Measurements from ENCODE around the gene SSBP3.

SSBP3 gene

GRCh38 chr1:54375712-54376429 lies 30.3 kb downstream of the SSBP3 start:
- Histone ChIP-seq H3K27me3 (no peaks in the 10 kb centered on the region), H3K4me2 (peak overlapping the region in 5 of 11 experiments; percentile 6 to 42 (median 24); a peak in 7 of 22 replicates), H3K27ac (no peak overlapping the region), H4K20me1 (peaks cover 32 to 97% (median 52%) of the 10 kb centered on the region in 11 experiments; a peak in 18 of 22 replicates), H3K9ac (no peak overlapping the region), H3K9me3 (replicated peaks in 1 of 11) (no peaks in the 10 kb centered on the region), H3K36me3 (peaks cover 10 to 54% (median 24%) of the 10 kb centered on the region in 11 experiments; a peak in 20 of 22 replicates), H3K4me1 (peaks cover 42 to 83% (median 67%) of the 10 kb centered on the region in 10 experiments), H3K4me3 (no peak overlapping the region)
- TF ChIP-seq Cebpa-rat (IDR thresholded peaks at IDR 0.05): no peak

GRCh38 chr1:54375298-54375697 lies 30.9 kb downstream of the SSBP3 start:
- H3K36me3 ChIP-seq: peaks cover 10 to 54% (median 23%) of the 10 kb centered on the region in 11 experiments; a peak in 19 of 22 replicates
- no peak overlapping the region for H3K9ac ChIP-seq
- peaks cover 42 to 80% (median 66%) of the 10 kb centered on the region in 10 experiments for H3K4me1 ChIP-seq

DNA sequence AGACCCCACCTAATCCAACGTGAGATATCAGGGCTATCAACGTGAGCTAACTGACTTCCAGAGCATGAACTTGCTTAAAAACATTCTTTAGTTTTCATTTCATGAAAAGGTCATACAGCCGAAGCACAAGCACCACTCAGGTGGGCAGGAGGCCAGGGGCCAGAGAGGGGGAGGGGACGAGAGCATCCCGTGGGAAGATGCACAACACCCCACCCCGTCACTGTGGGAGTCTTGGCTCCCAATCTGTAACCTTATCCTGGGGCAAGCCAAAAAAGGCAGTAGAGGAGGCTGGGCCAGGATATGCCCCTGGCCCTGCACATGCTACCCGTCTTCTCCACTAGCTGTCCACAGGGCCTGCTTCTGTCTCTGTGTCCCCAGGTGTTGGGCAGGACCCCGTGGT lies 31.4 kb downstream of the SSBP3 start:
- no peak for TF ChIP-seq Cebpa-rat (IDR thresholded peaks at IDR 0.05)
- H3K9me3 ChIP-seq (replicated peaks in 1 of 11): no peaks in the 10 kb centered on the region
- peak overlapping the region in 1 of 11 experiments; percentile 70; a peak in 2 of 22 replicates for H3K4me2 ChIP-seq
- no peak overlapping the region for H3K27ac ChIP-seq
- H3K9ac ChIP-seq: no peak overlapping the region
- peaks cover 42 to 74% (median 61%) of the 10 kb centered on the region in 10 experiments for H3K4me1 ChIP-seq
- peaks cover 32 to 100% (median 59%) of the 10 kb centered on the region in 11 experiments; a peak in 18 of 22 replicates for H4K20me1 ChIP-seq
- H3K4me3 ChIP-seq: no peak overlapping the region
- H3K36me3 ChIP-seq: peaks cover 9 to 54% (median 23%) of the 10 kb centered on the region in 11 experiments
- H3K27me3 ChIP-seq: no peaks in the 10 kb centered on the region

More at GRCh38 chr1:54375298-54375697, 30.9 kb downstream of the SSBP3 start:
- H3K27ac ChIP-seq: no peak overlapping the region
- H3K4me2 ChIP-seq: no peak overlapping the region; a peak in 1 of 22 replicates
- no peak overlapping the region for H3K4me3 ChIP-seq
- H3K9me3 ChIP-seq (replicated peaks in 1 of 11): no peaks in the 10 kb centered on the region
- no peaks in the 10 kb centered on the region for H3K27me3 ChIP-seq
- TF ChIP-seq Cebpa-rat (IDR thresholded peaks at IDR 0.05): no peak
- peaks cover 32 to 100% (median 58%) of the 10 kb centered on the region in 11 experiments; a peak in 18 of 22 replicates for H4K20me1 ChIP-seq

DNA sequence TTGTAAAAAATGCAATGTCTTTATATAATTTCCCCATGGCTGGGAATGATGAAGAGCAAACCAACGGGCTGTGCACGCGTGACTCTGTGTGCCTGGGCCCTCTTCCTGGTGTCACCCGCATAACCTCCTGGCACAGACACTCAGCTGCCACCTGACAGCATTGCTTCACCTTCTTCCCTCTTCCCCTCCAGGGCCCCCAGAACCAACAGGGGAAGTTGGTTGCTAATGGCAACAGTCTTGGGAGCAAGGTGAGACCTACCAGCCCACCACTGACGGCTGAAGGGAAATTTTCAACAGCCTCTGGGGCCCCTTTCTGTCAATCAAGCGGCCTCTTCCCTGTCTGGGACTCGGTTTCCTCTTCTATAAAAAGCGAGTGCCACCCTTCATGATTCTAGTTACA lies 33.2 kb downstream of the SSBP3 start:
- Histone ChIP-seq H3K9me3 (replicated peaks in 1 of 11) (no peaks in the 10 kb centered on the region), H3K9ac (peak overlapping the region in 1 of 11 experiments; percentile 52; a peak in 2 of 22 replicates), H3K36me3 (peaks cover 12 to 59% (median 26%) of the 10 kb centered on the region in 11 experiments), H3K4me2 (peak overlapping the region; percentile 36 to 71 (median 59)), H4K20me1 (peaks cover 32 to 97% (median 69%) of the 10 kb centered on the region in 11 experiments; a peak in 18 of 22 replicates), H3K27me3 (no peaks in the 10 kb centered on the region), H3K4me3 (no peak overlapping the region), H3K27ac (peak overlapping the region in 3 of 11 experiments; percentile 5 to 50 (median 6); a peak in 2 of 22 replicates), H3K4me1 (peaks cover 30 to 57% (median 43%) of the 10 kb centered on the region in 10 experiments)
- no peak for TF ChIP-seq Cebpa-rat (IDR thresholded peaks at IDR 0.05)

- peaks cover 32 to 97% (median 67%) of the 10 kb centered on the region in 11 experiments; a peak in 18 of 22 replicates for H4K20me1 ChIP-seq
- peak overlapping the region in 1 of 11 experiments; percentile 21; a peak in 1 of 22 replicates for H3K27ac ChIP-seq
- no peak overlapping the region for H3K4me2 ChIP-seq
- H3K36me3 ChIP-seq: peaks cover 17 to 66% (median 33%) of the 10 kb centered on the region in 11 experiments
- no peak overlapping the region for H3K9ac ChIP-seq
- peaks cover 21 to 46% (median 33%) of the 10 kb centered on the region in 10 experiments for H3K4me1 ChIP-seq
- no peaks in the 10 kb centered on the region for H3K27me3 ChIP-seq
- no peaks in the 10 kb centered on the region for H3K9me3 ChIP-seq (replicated peaks in 1 of 11)
- no peak for TF ChIP-seq Cebpa-rat (IDR thresholded peaks at IDR 0.05)
- H3K4me3 ChIP-seq: no peak overlapping the region
Observed at GRCh38 chr1:54371942-54372275, 34.3 kb downstream of the SSBP3 start.

DNA sequence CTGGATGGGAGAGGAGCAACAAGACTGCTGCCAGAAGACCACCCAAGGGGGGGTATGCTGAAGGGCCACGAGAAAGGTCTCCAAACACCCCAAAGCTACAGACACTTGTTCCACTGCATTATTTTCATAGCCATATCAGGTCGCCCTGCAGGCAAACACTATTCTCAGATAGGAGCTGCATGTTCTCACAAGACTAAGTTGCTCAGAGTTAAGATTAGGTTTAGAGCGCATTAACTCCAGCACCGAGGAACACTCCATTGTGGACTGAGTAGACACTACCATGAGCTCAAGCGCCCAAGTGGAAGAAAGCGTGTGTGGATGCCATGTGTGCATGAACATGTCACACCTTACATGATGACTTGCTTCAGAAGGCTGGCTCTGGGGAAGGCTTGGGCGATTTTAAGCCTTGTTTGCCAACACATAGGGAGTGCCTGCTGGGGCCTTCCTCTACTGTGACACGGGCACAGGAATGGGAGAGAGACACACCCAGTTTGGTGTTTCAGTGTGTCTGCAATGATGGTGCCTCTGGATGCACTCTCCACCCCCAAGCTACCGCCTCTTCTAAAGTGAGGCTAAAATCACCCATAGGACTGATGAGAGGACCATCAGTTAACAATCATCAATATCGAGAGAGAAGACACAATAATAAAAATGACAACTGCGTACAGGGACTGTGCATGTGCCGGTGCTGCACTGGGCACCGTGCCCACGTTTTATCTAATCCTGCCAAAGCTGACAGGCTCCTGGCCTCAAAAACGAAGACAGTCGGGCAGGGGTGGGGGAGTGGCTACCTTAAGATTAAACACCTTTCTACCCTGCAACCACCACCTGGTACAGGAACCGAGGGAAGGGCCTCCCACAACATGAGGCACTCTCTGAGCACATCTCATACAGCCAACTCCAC lies 34.9 kb downstream of the SSBP3 start:
- Histone ChIP-seq H3K4me1 (peaks cover 17 to 40% (median 26%) of the 10 kb centered on the region in 10 experiments), H3K9ac (no peak overlapping the region), H3K4me2 (no peak overlapping the region), H3K27me3 (no peaks in the 10 kb centered on the region), H3K9me3 (replicated peaks in 1 of 11) (no peaks in the 10 kb centered on the region), H3K4me3 (no peak overlapping the region), H3K27ac (peak overlapping the region in 1 of 11 experiments; percentile 21; a peak in 1 of 22 replicates), H3K36me3 (peaks cover 17 to 67% (median 34%) of the 10 kb centered on the region in 11 experiments), H4K20me1 (peaks cover 32 to 93% (median 65%) of the 10 kb centered on the region in 11 experiments; a peak in 18 of 22 replicates)
- TF ChIP-seq Cebpa-rat (IDR thresholded peaks at IDR 0.05): no peak

GRCh38 chr1:54370287-54370989 lies 35.8 kb downstream of the SSBP3 start:
- Histone ChIP-seq H4K20me1 (peaks cover 36 to 92% (median 66%) of the 10 kb centered on the region in 11 experiments; a peak in 18 of 22 replicates), H3K36me3 (peaks cover 17 to 75% (median 42%) of the 10 kb centered on the region in 11 experiments), H3K4me2 (no peak overlapping the region), H3K9me3 (replicated peaks in 1 of 11) (no peaks in the 10 kb centered on the region), H3K4me3 (no peak overlapping the region), H3K9ac (no peak overlapping the region), H3K27ac (no peak overlapping the region), H3K4me1 (peaks cover 17 to 32% (median 22%) of the 10 kb centered on the region in 10 experiments), H3K27me3 (no peaks in the 10 kb centered on the region)
- no peak for TF ChIP-seq Cebpa-rat (IDR thresholded peaks at IDR 0.05)

DNA sequence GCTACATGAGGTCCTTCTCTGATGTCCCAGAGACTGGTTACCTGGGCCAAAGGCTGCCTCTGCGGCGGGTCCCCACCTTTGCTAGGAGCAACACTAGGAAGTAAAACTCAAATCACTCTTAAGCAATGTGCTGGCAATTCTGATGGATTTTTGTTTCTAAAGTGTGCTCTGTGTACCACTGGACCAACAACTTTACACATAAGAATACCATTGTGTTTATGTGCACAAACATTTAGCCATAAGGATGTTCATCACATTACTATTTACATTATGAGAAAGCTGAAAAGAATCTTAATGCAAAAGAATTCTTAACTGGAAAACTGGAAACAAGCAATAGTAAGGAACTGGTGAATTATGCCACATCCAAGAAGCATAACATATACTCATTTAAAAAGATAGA lies 38.6 kb downstream of the SSBP3 start:
- H3K4me2 ChIP-seq: no peak overlapping the region
- peaks cover 26 to 90% (median 67%) of the 10 kb centered on the region in 11 experiments; a peak in 18 of 22 replicates for H4K20me1 ChIP-seq
- no peak overlapping the region for H3K9ac ChIP-seq
- no peak for TF ChIP-seq Cebpa-rat (IDR thresholded peaks at IDR 0.05)
- H3K4me3 ChIP-seq: no peak overlapping the region
- H3K36me3 ChIP-seq: peaks cover 17 to 76% (median 46%) of the 10 kb centered on the region in 11 experiments
- no peaks in the 10 kb centered on the region for H3K9me3 ChIP-seq (replicated peaks in 1 of 11)
- H3K27me3 ChIP-seq: no peaks in the 10 kb centered on the region
- H3K4me1 ChIP-seq: peaks cover 3 to 34% (median 25%) of the 10 kb centered on the region in 10 experiments; a peak in 17 of 20 replicates
- H3K27ac ChIP-seq: no peak overlapping the region

Measured in BLaER1 treated with 17β-estradiol and CSF1 and Interleukin-3, amounts not matched to agents 10 nM and 100 nM (cell line).